HG02981 (cell line): Measurements from ENCODE around the gene MAPRE2.

Experiments used
- ATAC-seq: cut with Tn5 transposase; IDR thresholded peaks from one replicate; pipeline ENCODE4 v1.9.1; 2021; ENCODE audit warnings: mild to moderate bottlenecking, moderate library complexity; ENCODE audit not compliant: unreplicated experiment

Gene MAPRE2

GRCh38 chr18:35040988-35041814 lies at the start of gene MAPRE2:
Gene MAPRE2 (plus strand): TSS chr18:35041413. CDS start chr18:35041540, 127 bp downstream.
- peak; percentile 75 for ATAC-seq

GRCh38 chr18:34991561-34991960 lies 49.7 kb upstream of the MAPRE2 start:
- ATAC-seq, result no peak

- ATAC-seq, result no peak
Observed at GRCh38 chr18:34993289-34993688, 47.9 kb upstream of the MAPRE2 start.

- no peak for ATAC-seq
Observed at GRCh38 chr18:34995746-34996145, 45.5 kb upstream of the MAPRE2 start.

GRCh38 chr18:34998661-34999060 lies 42.6 kb upstream of the MAPRE2 start:
- no peak for ATAC-seq

GRCh38 chr18:34999756-35000289 lies 41.4 kb upstream of the MAPRE2 start:
- ATAC-seq, result no peak

GRCh38 chr18:35000457-35000856 lies 40.8 kb upstream of the MAPRE2 start:
- no peak for ATAC-seq

GRCh38 chr18:35002120-35002519 lies 39.1 kb upstream of the MAPRE2 start:
- no peak for ATAC-seq

GRCh38 chr18:35005963-35006577 lies 35.1 kb upstream of the MAPRE2 start:
- ATAC-seq, result peak; percentile 84

- ATAC-seq, result no peak
Observed at GRCh38 chr18:35010156-35010555, 31.1 kb upstream of the MAPRE2 start.

GRCh38 chr18:35010993-35011392 lies 30.2 kb upstream of the MAPRE2 start:
- no peak for ATAC-seq

GRCh38 chr18:35019933-35020332 lies 21.3 kb upstream of the MAPRE2 start:
- no peak for ATAC-seq

- ATAC-seq, result no peak
Observed at GRCh38 chr18:35022426-35023001, 18.7 kb upstream of the MAPRE2 start.

GRCh38 chr18:35024196-35024595 lies 17.0 kb upstream of the MAPRE2 start:
- ATAC-seq, result no peak

GRCh38 chr18:35024965-35025364 lies 16.2 kb upstream of the MAPRE2 start:
- no peak for ATAC-seq

- peak; percentile 38 for ATAC-seq
Observed at GRCh38 chr18:35026407-35027061, 14.7 kb upstream of the MAPRE2 start.

- ATAC-seq, result no peak
Observed at GRCh38 chr18:35027206-35027605, 14.0 kb upstream of the MAPRE2 start.

GRCh38 chr18:35028536-35028935 lies 12.7 kb upstream of the MAPRE2 start:
- ATAC-seq, result no peak

- no peak for ATAC-seq
Observed at GRCh38 chr18:35029103-35029502, 12.1 kb upstream of the MAPRE2 start.

GRCh38 chr18:35029770-35030169 lies 11.4 kb upstream of the MAPRE2 start:
- ATAC-seq, result peak; percentile 80

GRCh38 chr18:35030277-35030989 lies 10.8 kb upstream of the MAPRE2 start:
- peak; percentile 31 for ATAC-seq
